Smooth muscle cell (in vitro differentiated cells): ENCODE results near the gene ZNF839. TPM values are rescaled to one million over a fixed set of nuclear protein-coding genes. Genes with fewer than 3 reads are reported as not detected.
A peak's percentile ranks its signal among the peaks of the same experiment; 100 is the strongest.

Experiments
- DNase-seq: peaks from one replicate; lab custom pipeline; 2025; ENCODE audit not compliant: unreplicated experiment; lab: John Stamatoyannopoulos, UW
- H2AFZ ChIP-seq: fragments of 200-600 bp; sonication (generic); 2 replicates; pipeline ENCODE4 v1.6.0; 2016; ENCODE audit warnings: antibody characterized with exemption, low read depth, mild to moderate bottlenecking
- H3F3A ChIP-seq: fragments of 200-600 bp; sonication (generic); 2 replicates; pipeline ENCODE4 v1.6.0; 2017; ENCODE audit warnings: antibody characterized with exemption, low read depth
- H3K27ac ChIP-seq: fragments of 200-600 bp; sonication (generic); 2 replicates; pipeline ENCODE4 v1.5.1; 2016; ENCODE audit warnings: low read depth, mild to moderate bottlenecking
- H3K27me3 ChIP-seq: fragments of 200-600 bp; sonication (generic); 2 replicates; pipeline ENCODE4 v1.6.1; 2016; ENCODE audit warnings: low read depth, mild to moderate bottlenecking
- H3K36me3 ChIP-seq: fragments of 200-600 bp; sonication (generic); 2 replicates; pipeline ENCODE4 v1.5.1; 2016; ENCODE audit warnings: low read depth
- H3K4me1 ChIP-seq: fragments of 200-600 bp; sonication (generic); 2 replicates; pipeline ENCODE4 v1.5.1; 2016; ENCODE audit warnings: low read depth
- H3K4me2 ChIP-seq: fragments of 200-600 bp; sonication (generic); 2 replicates; pipeline ENCODE4 v1.6.0; 2016; ENCODE audit warnings: mild to moderate bottlenecking
- H3K4me3 ChIP-seq: fragments of 200-600 bp; sonication (generic); 2 replicates; pipeline ENCODE4 v1.5.1; 2016; ENCODE audit warnings: mild to moderate bottlenecking
- H3K79me2 ChIP-seq: fragments of 200-600 bp; sonication (generic); 2 replicates; pipeline ENCODE4 v1.6.0; 2016; ENCODE audit warnings: low read depth, mild to moderate bottlenecking
- H3K9ac ChIP-seq: fragments of 200-600 bp; sonication (generic); 2 replicates; pipeline ENCODE4 v1.6.0; 2016; ENCODE audit warnings: low read depth
- H3K9me3 ChIP-seq: fragments of 200-600 bp; sonication (generic); replicated peaks from 2 replicates; pipeline ENCODE4 v1.5.1; 2016; ENCODE audit warnings: low read depth
- H4K20me1 ChIP-seq: fragments of 200-600 bp; sonication (generic); 2 replicates; pipeline ENCODE4 v1.6.0; 2016; ENCODE audit warnings: low read depth
- CTCF ChIP-seq: fragments of 200-600 bp; sonication (generic); IDR thresholded peaks from 2 replicates; pipeline ENCODE4 v1.5.1; 2017; ENCODE audit warnings: borderline replicate concordance, mild to moderate bottlenecking, antibody characterized with exemption; ENCODE audit not compliant: insufficient read depth, poor library complexity, severe bottlenecking
- WGBS: methylation state at CpG from one replicate; pipeline ENCODE4 v1.1.7; 2016; ENCODE audit warnings: low lambda C conversion rate; 5-methylcytosine and 5-hydroxymethylcytosine counted together
- polyA plus RNA-seq: library from polyadenylated mRNA; unstranded; fragments of >200 nt; fragmentation: Nextera tagmentation; extraction: Ambion mirVana; gene quantifications from 2 replicates; pipeline ENCODE4 v1.2.1, GENCODE V29; 2016
- total RNA-seq: library from RNA; depleted of rRNA; stranded (reverse); fragments of >200 nt; gene quantifications from 2 replicates; pipeline ENCODE4 v1.2.3, GENCODE V29; 2014

The ZNF839 gene
- total and polyA plus RNA-seq, 2 experiments from 2014 or later: 4.0 to 13.1 TPM

GRCh38 chr14:102303664-102304063 lies 15.9 kb upstream of the ZNF839 start:
- peak overlapping the region; percentile 93 for H3K4me2 ChIP-seq

GRCh38 chr14:102304611-102305506 lies 14.7 kb upstream of the ZNF839 start, which contains the start of gene MOK:
Gene MOK (minus strand): TSS chr14:102305164. CDS start chr14:102304968, 196 bp downstream.
- peak within 1 kb of the TSS; percentile 76 for H3K4me3 ChIP-seq
- H3K9ac ChIP-seq: peak within 1 kb of the TSS; percentile 97

More at GRCh38 chr14:102303664-102304063, 15.9 kb upstream of the ZNF839 start:
- no peaks in the 10 kb centered on the region for H3K36me3 ChIP-seq
- peaks cover 3% of the 10 kb centered on the region for H3K79me2 ChIP-seq
- WGBS: 83% methylated on average over 3 of the region's 3 CpGs
- no peak overlapping the region for H2AFZ ChIP-seq
- DNase-seq: no peak
- no peaks in the 10 kb centered on the region for H3K9me3 ChIP-seq
- H3K9ac ChIP-seq: no peak overlapping the region
- no peak for TF ChIP-seq CTCF
- H3F3A ChIP-seq: no peaks in the 10 kb centered on the region
- H3K27me3 ChIP-seq: no peaks in the 10 kb centered on the region
- H3K4me3 ChIP-seq: peak overlapping the region; percentile 76
- no peak overlapping the region for H3K27ac ChIP-seq
- H4K20me1 ChIP-seq: no peaks in the 10 kb centered on the region
- H3K4me1 ChIP-seq: peaks cover 6% of the 10 kb centered on the region

GRCh38 chr14:102314242-102315011 lies 5.1 kb upstream of the ZNF839 start:
- peak; percentile 98 for TF ChIP-seq CTCF
- Histone ChIP-seq H2AFZ (peak overlapping the region; percentile 84), H3F3A (peaks cover 7% of the 10 kb centered on the region), H3K4me2 (peak overlapping the region; percentile 90), H3K79me2 (no peaks in the 10 kb centered on the region), H3K36me3 (no peaks in the 10 kb centered on the region), H3K4me1 (peaks cover 13% of the 10 kb centered on the region), H3K9me3 (no peaks in the 10 kb centered on the region), H3K9ac (no peak overlapping the region), H3K27me3 (no peaks in the 10 kb centered on the region), H3K4me3 (peak overlapping the region; percentile 57), H4K20me1 (no peaks in the 10 kb centered on the region), H3K27ac (no peak overlapping the region)
- DNase-seq: peak; percentile 52
- 12% methylated on average over 51 of the region's 52 CpGs for WGBS

More at GRCh38 chr14:102304611-102305506, 14.7 kb upstream of the ZNF839 start, which contains the start of gene MOK:
- peak within 1 kb of the TSS; percentile 93 for H3K4me2 ChIP-seq
- no peak for TF ChIP-seq CTCF
- 3% methylated on average over 47 of the region's 53 CpGs for WGBS
- H3K9me3 ChIP-seq: no peaks in the 10 kb centered on the region
- no peaks in the 10 kb centered on the region for H3K27me3 ChIP-seq
- peak within 1 kb of the TSS; percentile 83 for H3K27ac ChIP-seq
- peak; percentile 97 for DNase-seq
- H3K79me2 ChIP-seq: peaks cover 3% of the 10 kb centered on the region
- H2AFZ ChIP-seq: peak within 1 kb of the TSS; percentile 92
- no peaks in the 10 kb centered on the region for H3F3A ChIP-seq
- H3K36me3 ChIP-seq: no peaks in the 10 kb centered on the region
- H4K20me1 ChIP-seq: no peaks in the 10 kb centered on the region
- peaks cover 6% of the 10 kb centered on the region for H3K4me1 ChIP-seq
